Ascending aorta (tissue), 2 donors: Measurements from ENCODE around the gene NLRP5. TPM values are rescaled to one million over a fixed set of nuclear protein-coding genes. Genes with fewer than 3 reads are reported as not detected.

ENCODE experiments used
- DNase-seq, 2 donors: peaks; one replicate each; pipeline ENCODE4 v3.0.0-alpha.2; 2019; ENCODE audit warnings: low spot score in 2 of 2
- H3K27ac ChIP-seq, 2 donors: fragments of 200-600 bp; sonication (generic); one replicate each; pipeline ENCODE4 v1.5.1; 2016 to 2017; ENCODE audit warnings: mild to moderate bottlenecking in 1 of 2
- H3K27me3 ChIP-seq: fragments of 200-600 bp; sonication (generic); one replicate; pipeline ENCODE4 v1.5.1; 2017
- H3K36me3 ChIP-seq, 2 donors: fragments of 200-600 bp; sonication (generic); one replicate each; pipeline ENCODE4 v1.5.1; 2016
- H3K4me1 ChIP-seq, 2 donors: fragments of 200-600 bp; sonication (generic); one replicate each; pipeline ENCODE4 v1.5.1; 2016 to 2017; ENCODE audit warnings: mild to moderate bottlenecking in 1 of 2
- H3K4me3 ChIP-seq, 2 donors: fragments of 200-600 bp; sonication (generic); one replicate each; pipeline ENCODE4 v1.5.1; 2016 to 2017; ENCODE audit warnings: mild to moderate bottlenecking in 1 of 2
- H3K9me3 ChIP-seq, 2 donors: fragments of 200-600 bp; sonication (generic); one replicate each; pipeline ENCODE4 v1.5.1; 2016
- intact Hi-C: fragments of 100-400 bp; cut with DNase I; formaldehyde crosslinking; loops from one replicate; pipeline ENCODE4 v1.15.1; 2023
- total RNA-seq: library from RNA; depleted of rRNA; stranded (reverse); fragments of >200 nt; gene quantifications from one replicate; pipeline ENCODE4 v1.1.0, GENCODE V29; 2016
- TF ChIP-seq, protein P1 (sequence below), 3 experiments: fragments of 200-600 bp in 2 of 3; fragments of 450-650 bp in 1 of 3; sonication (generic) in 2 of 3; IDR thresholded peaks; one replicate each; pipeline ENCODE4 v1.5.1; 2016 to 2019; ENCODE audit warnings: antibody characterized with exemption in 3 of 3, mild to moderate bottlenecking in 1 of 3, moderate library complexity in 1 of 3

The NLRP5 gene
- total RNA-seq, 1 donor from 2014 or later, result not detected

DNA sequence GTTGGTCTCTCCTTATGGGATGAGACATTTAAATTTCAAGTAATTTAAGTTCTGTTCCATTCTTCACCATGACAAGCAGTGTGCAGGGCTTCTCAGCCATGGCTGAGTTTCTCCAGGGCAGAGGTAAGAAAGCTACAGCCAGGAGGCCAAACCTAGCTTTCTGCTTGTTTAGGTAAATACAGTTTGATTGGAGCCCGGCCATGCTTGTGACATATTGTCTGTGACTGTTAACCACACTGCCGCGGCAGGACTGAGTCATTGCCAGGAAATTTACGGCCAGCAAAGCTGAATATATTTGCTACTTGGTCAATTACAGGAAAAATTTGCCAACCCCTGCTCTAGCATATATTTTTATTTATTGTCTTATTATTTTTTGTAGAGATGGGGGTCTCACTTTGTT, 28.2 kb upstream of the NLRP5 start:
- DNase-seq, result no peak
- TF ChIP-seq, protein P1, sequence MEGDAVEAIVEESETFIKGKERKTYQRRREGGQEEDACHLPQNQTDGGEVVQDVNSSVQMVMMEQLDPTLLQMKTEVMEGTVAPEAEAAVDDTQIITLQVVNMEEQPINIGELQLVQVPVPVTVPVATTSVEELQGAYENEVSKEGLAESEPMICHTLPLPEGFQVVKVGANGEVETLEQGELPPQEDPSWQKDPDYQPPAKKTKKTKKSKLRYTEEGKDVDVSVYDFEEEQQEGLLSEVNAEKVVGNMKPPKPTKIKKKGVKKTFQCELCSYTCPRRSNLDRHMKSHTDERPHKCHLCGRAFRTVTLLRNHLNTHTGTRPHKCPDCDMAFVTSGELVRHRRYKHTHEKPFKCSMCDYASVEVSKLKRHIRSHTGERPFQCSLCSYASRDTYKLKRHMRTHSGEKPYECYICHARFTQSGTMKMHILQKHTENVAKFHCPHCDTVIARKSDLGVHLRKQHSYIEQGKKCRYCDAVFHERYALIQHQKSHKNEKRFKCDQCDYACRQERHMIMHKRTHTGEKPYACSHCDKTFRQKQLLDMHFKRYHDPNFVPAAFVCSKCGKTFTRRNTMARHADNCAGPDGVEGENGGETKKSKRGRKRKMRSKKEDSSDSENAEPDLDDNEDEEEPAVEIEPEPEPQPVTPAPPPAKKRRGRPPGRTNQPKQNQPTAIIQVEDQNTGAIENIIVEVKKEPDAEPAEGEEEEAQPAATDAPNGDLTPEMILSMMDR (IDR thresholded peaks at IDR 0.05), result no peak
- Histone ChIP-seq H3K4me3 (no peak overlapping the region), H3K36me3 (no peaks in the 10 kb centered on the region), H3K27me3 (no peaks in the 10 kb centered on the region), H3K27ac (no peak overlapping the region), H3K4me1 (no peaks in the 10 kb centered on the region), H3K9me3 (no peaks in the 10 kb centered on the region)
- intact Hi-C loops, result no loop called here

DNA sequence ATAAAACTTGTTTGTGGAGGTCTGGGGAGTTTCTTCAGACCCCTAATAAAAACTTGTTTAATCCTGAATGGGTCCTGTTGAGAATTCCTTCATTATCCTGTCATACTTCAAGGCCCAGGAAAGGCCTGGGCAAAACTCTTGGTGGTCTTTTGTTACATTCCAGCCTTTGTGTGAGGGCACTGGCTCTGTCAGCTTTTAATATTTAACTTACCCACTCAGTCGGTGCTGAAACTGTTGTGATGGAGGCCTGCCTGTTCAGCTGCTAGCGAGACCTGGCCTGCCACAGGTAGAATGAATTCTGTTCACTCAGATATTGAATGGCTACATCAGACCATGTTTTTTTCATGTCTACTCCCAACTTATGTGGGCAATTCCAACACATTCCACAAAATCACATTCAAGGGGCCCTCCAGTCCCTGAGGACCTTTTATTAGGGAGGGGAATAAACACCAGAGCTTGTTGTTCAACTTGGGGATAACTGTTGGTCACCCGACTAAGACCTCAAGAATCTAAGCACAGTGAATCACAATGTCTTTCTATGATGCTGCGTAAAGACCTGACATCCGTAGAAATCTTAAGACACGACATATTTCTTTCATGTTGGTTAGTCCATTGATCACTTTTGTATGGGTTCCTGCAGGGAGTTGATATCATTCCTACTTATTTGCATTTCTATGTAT, 26.4 kb upstream of the NLRP5 start:
- Histone ChIP-seq H3K4me3 (no peak overlapping the region), H3K27me3 (no peaks in the 10 kb centered on the region), H3K36me3 (no peaks in the 10 kb centered on the region), H3K27ac (no peak overlapping the region), H3K4me1 (no peaks in the 10 kb centered on the region), H3K9me3 (no peaks in the 10 kb centered on the region)
- TF ChIP-seq, protein P1 (IDR thresholded peaks at IDR 0.05), result no peak
- intact Hi-C loops, result no loop called here
- no peak for DNase-seq

DNA sequence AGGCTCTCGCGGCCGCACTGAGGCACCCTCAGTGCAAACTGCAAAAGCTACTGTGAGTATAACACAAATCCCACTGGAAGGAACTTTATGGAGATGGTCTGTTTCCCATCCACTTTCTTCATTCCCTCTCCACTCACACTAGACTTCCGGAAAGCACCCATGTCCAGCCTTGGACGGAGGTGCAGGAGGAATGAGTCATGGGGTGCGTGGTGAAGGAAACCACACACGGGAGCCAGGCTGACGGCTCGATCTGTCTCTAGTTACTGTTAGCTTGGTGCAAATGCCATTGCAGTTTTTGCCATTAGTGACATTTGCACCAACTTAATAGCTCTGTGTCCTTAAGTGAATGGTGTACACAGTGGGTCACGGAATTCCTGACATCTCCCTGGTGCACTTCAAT, 24.4 kb upstream of the NLRP5 start:
- no peak for DNase-seq
- Histone ChIP-seq H3K27me3 (no peaks in the 10 kb centered on the region), H3K4me1 (no peaks in the 10 kb centered on the region), H3K36me3 (no peaks in the 10 kb centered on the region), H3K27ac (no peak overlapping the region), H3K9me3 (no peaks in the 10 kb centered on the region), H3K4me3 (no peak overlapping the region)
- TF ChIP-seq, protein P1 (IDR thresholded peaks at IDR 0.05), result no peak
- intact Hi-C loops, result no loop called here

DNA sequence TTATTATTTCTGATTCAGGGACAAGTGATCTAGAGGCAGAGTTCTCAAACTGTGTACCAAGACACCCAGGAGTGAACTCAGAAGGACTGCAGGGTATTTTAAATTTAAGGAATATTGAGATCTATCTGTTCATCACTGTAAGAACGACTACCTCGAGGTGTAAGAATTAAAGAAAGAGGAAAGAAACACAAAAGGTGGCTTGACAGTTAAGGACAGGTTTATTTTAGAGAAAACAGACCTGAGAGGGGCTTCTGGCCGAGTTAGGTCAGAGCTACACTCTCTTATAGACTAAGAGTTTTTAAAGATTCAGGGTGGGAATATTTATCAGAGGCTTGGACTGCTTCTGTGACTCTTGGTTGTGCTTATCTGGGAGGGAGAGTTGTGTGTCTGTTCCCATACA, 12.6 kb upstream of the NLRP5 start:
- Histone ChIP-seq H3K4me1 (no peaks in the 10 kb centered on the region), H3K4me3 (no peak overlapping the region), H3K9me3 (no peaks in the 10 kb centered on the region), H3K36me3 (no peaks in the 10 kb centered on the region), H3K27me3 (no peaks in the 10 kb centered on the region), H3K27ac (no peak overlapping the region)
- intact Hi-C loops, result no loop called here
- TF ChIP-seq, protein P1 (IDR thresholded peaks at IDR 0.05), result no peak
- no peak for DNase-seq

DNA sequence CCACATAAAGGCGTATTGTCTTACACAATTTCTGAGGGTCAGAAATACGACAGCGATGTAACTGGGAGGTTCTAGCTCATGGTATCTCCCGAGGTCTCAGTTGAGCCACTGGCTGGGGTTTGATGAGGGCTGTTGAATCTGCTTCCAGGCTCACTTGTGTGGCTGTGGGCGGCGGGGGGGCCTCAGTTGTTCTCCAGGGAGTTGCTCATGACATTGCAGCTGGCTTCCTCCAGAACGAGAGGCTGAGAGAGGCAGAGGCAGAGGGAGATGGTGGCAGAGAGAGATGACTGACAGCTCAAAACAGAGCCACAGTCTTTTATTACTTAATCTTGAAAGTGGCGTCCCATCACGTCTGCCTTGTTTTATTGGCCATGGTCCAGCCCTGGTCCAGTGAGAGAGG, 6.2 kb upstream of the NLRP5 start:
- no peaks in the 10 kb centered on the region for H3K9me3 ChIP-seq
- H3K36me3 ChIP-seq, result no peaks in the 10 kb centered on the region
- no peak overlapping the region for H3K27ac ChIP-seq
- H3K4me3 ChIP-seq, result no peak overlapping the region
- H3K4me1 ChIP-seq, result no peaks in the 10 kb centered on the region
- intact Hi-C loops, result no loop called here
- no peaks in the 10 kb centered on the region for H3K27me3 ChIP-seq
- DNase-seq, result no peak
- TF ChIP-seq, protein P1 (IDR thresholded peaks at IDR 0.05), result no peak

DNA sequence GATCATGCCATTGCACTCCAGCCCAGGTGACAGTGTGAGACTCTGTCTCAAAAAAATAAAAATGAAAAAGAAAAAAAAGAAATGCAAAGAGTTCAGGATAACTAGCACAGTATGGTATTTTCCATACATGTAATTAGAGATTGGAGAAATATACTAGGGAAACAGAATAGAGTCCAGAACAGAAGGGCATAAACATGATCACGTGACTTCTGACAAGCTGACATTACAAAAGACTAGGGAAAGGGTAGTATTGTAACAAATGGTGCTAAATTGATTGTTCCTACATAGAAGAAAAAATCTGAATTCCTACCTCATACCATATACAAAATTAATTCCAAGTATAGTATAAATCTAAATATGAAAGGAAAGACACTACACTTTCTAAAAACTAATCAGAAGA, 1.3 kb upstream of the NLRP5 start:
- intact Hi-C loops, result no loop called here

More for the DNA sequence above, 1.3 kb upstream of the NLRP5 start:
- Histone ChIP-seq H3K27ac (no peak overlapping the region), H3K4me1 (no peaks in the 10 kb centered on the region), H3K4me3 (no peak overlapping the region), H3K36me3 (no peaks in the 10 kb centered on the region), H3K9me3 (no peaks in the 10 kb centered on the region), H3K27me3 (no peaks in the 10 kb centered on the region)
- TF ChIP-seq, protein P1 (IDR thresholded peaks at IDR 0.05), result no peak
- DNase-seq, result no peak
